H1 (cell line): Measurements from ENCODE around the gene DPP8. TPM values are rescaled to one million over a fixed set of nuclear protein-coding genes. Genes with fewer than 3 reads are reported as not detected.

Experiments
- BCL11A ChIP-seq, 2 experiments: IDR thresholded peaks; one replicate each; pipeline ENCODE4 v1.6.1; 2011; ENCODE audit warnings: low read depth in 2 of 2, low read length in 2 of 2, mild to moderate bottlenecking in 2 of 2
- CTBP2 ChIP-seq: IDR thresholded peaks from 2 replicates; pipeline ENCODE4 v1.7.0; 2011; ENCODE audit warnings: borderline replicate concordance, mild to moderate bottlenecking, moderate library complexity, mixed read lengths, low read length; ENCODE audit not compliant: insufficient read depth, insufficient read length
- EGR1 ChIP-seq: IDR thresholded peaks from 2 replicates; pipeline ENCODE4 v1.6.1; 2011; ENCODE audit warnings: low read depth, low read length, borderline replicate concordance
- EP300 ChIP-seq, 2 experiments: IDR thresholded peaks; 1 replicate in 1 of 2; 2 replicates in 1 of 2; pipeline ENCODE4 v1.6.1; 2011 to 2012; ENCODE audit warnings: low read depth in 2 of 2, low read length in 2 of 2, mild to moderate bottlenecking in 2 of 2, borderline replicate concordance in 1 of 2, inconsistent platforms in 1 of 2, moderate library complexity in 1 of 2
- HDAC2 ChIP-seq, 2 experiments: fragments of 300-600 bp in 1 of 2; sonication (generic) in 1 of 2; IDR thresholded peaks; 2 replicates each; pipeline ENCODE4 v1.6.1; 2011 to 2012; ENCODE audit warnings: low read depth in 2 of 2, low read length in 2 of 2, mild to moderate bottlenecking in 2 of 2, moderate library complexity in 2 of 2, borderline replicate concordance in 1 of 2, inconsistent platforms in 1 of 2
- JUN ChIP-seq: IDR thresholded peaks from 2 replicates; pipeline ENCODE4 v1.6.1; 2011; ENCODE audit warnings: low read depth, mild to moderate bottlenecking, improper control_type of control experiment, low read length
- KDM5A ChIP-seq: fragments of 200-600 bp; IDR thresholded peaks from 2 replicates; pipeline ENCODE4 v1.7.1; 2012; ENCODE audit warnings: mild to moderate bottlenecking, low read length, inconsistent platforms, mixed read lengths
- MAX ChIP-seq: IDR thresholded peaks from 2 replicates; pipeline ENCODE4 v1.6.1; 2012; ENCODE audit warnings: inconsistent platforms
- NANOG ChIP-seq: IDR thresholded peaks from 2 replicates; pipeline ENCODE4 v1.6.1; 2011; ENCODE audit warnings: low read length, low read depth, mild to moderate bottlenecking, inconsistent platforms; ENCODE audit not compliant: insufficient read depth, poor library complexity, severe bottlenecking
- POLR2AphosphoS5 ChIP-seq: IDR thresholded peaks from 2 replicates; pipeline ENCODE4 v1.6.1; 2011; ENCODE audit warnings: low read depth, low read length
- RBBP5 ChIP-seq: IDR thresholded peaks from 2 replicates; pipeline ENCODE4 v1.7.1; 2012; ENCODE audit warnings: low read depth, mild to moderate bottlenecking, inconsistent platforms, low read length, moderate library complexity, borderline replicate concordance
- SAP30 ChIP-seq: fragments of 300-600 bp; sonication (generic); IDR thresholded peaks from 2 replicates; pipeline ENCODE4 v1.7.1; 2012; ENCODE audit warnings: low read length, moderate library complexity, mild to moderate bottlenecking, inconsistent platforms; ENCODE audit not compliant: insufficient read depth, insufficient replicate concordance
- SIN3A ChIP-seq, 2 experiments: IDR thresholded peaks in 1 of 2; conservative IDR thresholded peaks in 1 of 2; 2 replicates each; pipeline ENCODE4 v1.6.1; 2011 to 2012; ENCODE audit warnings: low read length in 2 of 2, improper control_type of control experiment in 1 of 2, low read depth in 1 of 2, mild to moderate bottlenecking in 1 of 2
- SP1 ChIP-seq: IDR thresholded peaks from 2 replicates; pipeline ENCODE4 v1.6.1; 2011; ENCODE audit warnings: low read depth, low read length
- TAF1 ChIP-seq: IDR thresholded peaks from 2 replicates; pipeline ENCODE4 v1.6.1; 2011; ENCODE audit warnings: mild to moderate bottlenecking, low read depth, low read length
- TAF7 ChIP-seq: optimal IDR thresholded peaks from 2 replicates; pipeline ENCODE3; 2011; ENCODE audit warnings: low read depth, mild to moderate bottlenecking, inconsistent platforms, low read length, moderate library complexity, borderline replicate concordance
- TBP ChIP-seq: IDR thresholded peaks from 2 replicates; pipeline ENCODE4 v1.6.1; 2011; ENCODE audit warnings: low read depth, low read length, improper control_type of control experiment
- TCF12 ChIP-seq: IDR thresholded peaks from 2 replicates; pipeline ENCODE4 v1.6.1; 2011; ENCODE audit warnings: low read depth, mild to moderate bottlenecking, low read length
- TEAD4 ChIP-seq: IDR thresholded peaks from 2 replicates; pipeline ENCODE4 v1.6.1; 2012; ENCODE audit warnings: low read depth, low read length, inconsistent platforms, mixed read lengths
- polyA plus RNA-seq, 7 experiments: library from polyadenylated mRNA; depleted of rRNA in 3 of 7; stranded (reverse) in 5 of 7; unstranded in 2 of 7; fragments of >200 nt in 5 of 7; fragments of 200-250 nt in 2 of 7; gene quantifications; 1 replicate in 5 of 7; 2 replicates in 1 of 7; 4 replicates in 1 of 7; pipeline versions ENCODE4 v1.2.1 to v1.2.3, GENCODE V29; 2011 to 2013; ENCODE audit warnings: missing spikeins in 2 of 7, mixed read lengths in 2 of 7
- total RNA-seq: library from RNA; stranded (reverse); fragmentation: NEBNext Ultra II Directional; extraction: Animal tissue kit (Norgen Biotek cat#: 25700); gene quantifications from 2 replicates; pipeline ENCODE4 v1.2.1, GENCODE V29; 2021

The DPP8 gene
- total and polyA plus RNA-seq, 2 of the 8 experiments (the other 6 are each of a cell fraction or from before 2014, with no cell fraction given): 9.9 to 26.0 TPM

GRCh38 chr15:65421360-65422215 lies 95.9 kb downstream of the DPP8 start (continued):
- no peak for TF ChIP-seq TCF12
- TF ChIP-seq MAX: peak; percentile 89
- TF ChIP-seq TEAD4: 0 out of 2 replicates have a peak, but pooled peaks have one; percentile 3
- TF ChIP-seq TAF1: peak; percentile 68; the same call in 1 of the 2 replicates
- peak; percentile 91 to 95 for TF ChIP-seq SIN3A (conservative IDR thresholded peaks at IDR 0.05 in 1 of 2, IDR thresholded peaks at IDR 0.05 in 1 of 2; ENCODE audit: low read depth in 1 of 2, low read length in 2 of 2)
- TF ChIP-seq KDM5A: no peak
- no peak for TF ChIP-seq TAF7
- TF ChIP-seq POLR2AphosphoS5: 0 out of 2 replicates have a peak, but pooled peaks have one; percentile 16
- TF ChIP-seq RBBP5: 0 out of 2 replicates have a peak, but pooled peaks have one; percentile 43
- TF ChIP-seq EP300 (IDR thresholded peaks at IDR 0.05; ENCODE audit: borderline replicate concordance in 1 of 2, low read depth in 2 of 2, low read length in 2 of 2): no peak; a peak in 1 of 3 replicates
- 0 out of 2 replicates have a peak, but pooled peaks have one; percentile 43 for TF ChIP-seq EGR1
- peak; percentile 69 for TF ChIP-seq SP1
- TF ChIP-seq HDAC2 (IDR thresholded peaks at IDR 0.05; ENCODE audit: borderline replicate concordance in 1 of 2, low read depth in 2 of 2, low read length in 2 of 2): peak in 1 of 2 experiments; percentile 15; a peak in 2 of 4 replicates
- no peak for TF ChIP-seq JUN
- TF ChIP-seq TBP: 0 out of 2 replicates have a peak, but pooled peaks have one; percentile 23
- TF ChIP-seq BCL11A (IDR thresholded peaks at IDR 0.05; ENCODE audit: low read depth in 2 of 2, low read length in 2 of 2): no peak
- TF ChIP-seq SAP30: peak; percentile 78
- peak; percentile 57 for TF ChIP-seq CTBP2
- no peak for TF ChIP-seq NANOG
